ENCODE results near the gene LRRC45. TPM values are rescaled to one million over a fixed set of nuclear protein-coding genes. Genes with fewer than 3 reads are reported as not detected.
A peak's percentile ranks its signal among the peaks of the same experiment; 100 is the strongest.

The LRRC45 gene
- total and polyA plus RNA-seq, 3 experiments from 2014 or later = 10.1 to 27.6 (median 26.8) TPM

GRCh38 chr17:82029391-82029790 lies 6.3 kb downstream of the LRRC45 start:
- H3K36me3 Mint-ChIP-seq = no peaks in the 10 kb centered on the region
- no peaks in the 10 kb centered on the region for H3K9me3 ChIP-seq (ENCODE audit: low read length)
- no peaks in the 10 kb centered on the region for H3K9me3 Mint-ChIP-seq
- peaks cover 0 to 14% (median 4%) of the 10 kb centered on the region in 3 donors for H3K4me1 Mint-ChIP-seq
- ChIA-PET CTCF (interaction anchor here (0.8 to 4.3 kb wide), 13 partner anchors 9 to 207 kb away, joined by 3 to 59 read pairs (median 5); partner anchors contain the start of genes CCDC57 and DCXR), POLR2A (interaction anchor here (1.4 to 1.9 kb wide), 2 partner anchors 69 to 123 kb away, joined by 3 to 8 read pairs; partner anchors contain the start of gene FASN)
- H3K4me3 Mint-ChIP-seq = peak overlapping the region in 5 of 7 donors; percentile 37 to 72 (median 62)
- H3K4me1 ChIP-seq (ENCODE audit: insufficient read depth, low read length) = peaks cover 9% of the 10 kb centered on the region
- H3K27ac ChIP-seq (ENCODE audit: low read depth, low read length) = no peak overlapping the region
- no peak for DNase-seq
- H3K36me3 ChIP-seq (ENCODE audit: insufficient read depth, low read length) = no peaks in the 10 kb centered on the region
- no peaks in the 10 kb centered on the region for H3K27me3 ChIP-seq (ENCODE audit: insufficient read depth, low read length, poor library complexity, severe bottlenecking)
- H3K4me3 ChIP-seq (ENCODE audit: low read length) = no peak overlapping the region
- H3K27me3 Mint-ChIP-seq = peaks cover 0 to 4% of the 10 kb centered on the region in 2 donors
- no peak overlapping the region for H3K27ac Mint-ChIP-seq

GRCh38 chr17:82029990-82030469 lies 6.9 kb downstream of the LRRC45 start:
- H3K4me3 Mint-ChIP-seq = peak overlapping the region in 3 of 7 donors; percentile 62 to 94 (median 85)
- no peaks in the 10 kb centered on the region for H3K27me3 ChIP-seq (ENCODE audit: insufficient read depth, low read length, poor library complexity, severe bottlenecking)
- no peak for DNase-seq
- no peaks in the 10 kb centered on the region for H3K36me3 ChIP-seq (ENCODE audit: insufficient read depth, low read length)
- peak overlapping the region in 1 of 8 donors; percentile 71 for H3K27ac Mint-ChIP-seq
- ChIA-PET CTCF (interaction anchor here (0.7 to 4.3 kb wide), 33 partner anchors 8 to 519 kb away, joined by 3 to 59 read pairs (median 4); partner anchors contain the start of genes CCDC57, CENPX, DCXR and LRRC45), POLR2A (interaction anchor here (1.4 to 1.9 kb wide), 2 partner anchors 68 to 122 kb away, joined by 3 to 8 read pairs; partner anchors contain the start of gene FASN)
- peaks cover 7% of the 10 kb centered on the region for H3K4me1 ChIP-seq (ENCODE audit: insufficient read depth, low read length)
- H3K9me3 ChIP-seq (ENCODE audit: low read length) = no peaks in the 10 kb centered on the region
- peaks cover 2 to 15% (median 4%) of the 10 kb centered on the region in 3 donors for H3K4me1 Mint-ChIP-seq
- H3K4me3 ChIP-seq (ENCODE audit: low read length) = no peak overlapping the region
- H3K9me3 Mint-ChIP-seq = no peaks in the 10 kb centered on the region
- H3K36me3 Mint-ChIP-seq = no peaks in the 10 kb centered on the region
- H3K27me3 Mint-ChIP-seq = peaks cover 0 to 4% of the 10 kb centered on the region in 2 donors
- H3K27ac ChIP-seq (ENCODE audit: low read depth, low read length) = no peak overlapping the region

- H3K27ac ChIP-seq (ENCODE audit: low read depth, low read length) = peak overlapping the region; percentile 38
- peak overlapping the region; percentile 43 for H3K4me3 ChIP-seq (ENCODE audit: low read length)
These were observed 7.6 kb downstream of the LRRC45 start for GRCh38 chr17:82030470-82031302.

GRCh38 chr17:82031303-82031884 lies 8.3 kb downstream of the LRRC45 start, which contains the start of gene RAC3:
Gene RAC3, plus strand, starts transcription at chr17:82031678. Its CDS starts 84 bp downstream, at chr17:82031762.
- Mint-ChIP-seq H3K36me3 (peaks cover 0 to 4% (median 0%) of the 10 kb centered on the region in 3 donors), H3K27me3 (peaks cover 0 to 4% of the 10 kb centered on the region in 2 donors), H3K27ac (peak within 1 kb of the TSS in 3 of 8 donors; percentile 43 to 71 (median 51)), H3K4me1 (peaks cover 10 to 27% (median 11%) of the 10 kb centered on the region in 3 donors), H3K4me3 (peak within 1 kb of the TSS; percentile 80 to 94 (median 85)), H3K9me3 (no peaks in the 10 kb centered on the region)
- Histone ChIP-seq H3K36me3 (ENCODE audit: insufficient read depth, low read length) (no peaks in the 10 kb centered on the region), H3K27me3 (ENCODE audit: insufficient read depth, low read length, poor library complexity, severe bottlenecking) (no peaks in the 10 kb centered on the region), H3K4me3 (ENCODE audit: low read length) (peak within 1 kb of the TSS; percentile 43), H3K27ac (ENCODE audit: low read depth, low read length) (peak within 1 kb of the TSS; percentile 61), H3K9me3 (ENCODE audit: low read length) (no peaks in the 10 kb centered on the region), H3K4me1 (ENCODE audit: insufficient read depth, low read length) (peaks cover 13% of the 10 kb centered on the region)
- no peak for DNase-seq
- CTCF ChIA-PET = interaction anchor here (1.2 to 4.3 kb wide), 8 partner anchors 10 to 169 kb away, joined by 3 to 59 read pairs (median 8); partner anchors contain the start of genes CENPX and LRRC45
- POLR2A ChIA-PET = interaction anchor here (1.9 kb wide), 1 partner anchor 67 kb away, joined by 8 read pairs; the partner anchor contains the start of gene FASN

More at GRCh38 chr17:82030470-82031302, 7.6 kb downstream of the LRRC45 start:
- H3K27me3 ChIP-seq (ENCODE audit: insufficient read depth, low read length, poor library complexity, severe bottlenecking) = no peaks in the 10 kb centered on the region
- no peaks in the 10 kb centered on the region for H3K9me3 Mint-ChIP-seq
- ChIA-PET CTCF (interaction anchor here (0.6 to 4.3 kb wide), 38 partner anchors 8 to 519 kb away, joined by 3 to 59 read pairs (median 4); partner anchors contain the start of genes CCDC57, CENPX, DCXR and LRRC45), POLR2A (interaction anchor here (1.4 to 1.9 kb wide), 2 partner anchors 68 to 122 kb away, joined by 3 to 8 read pairs; partner anchors contain the start of gene FASN)
- H3K27me3 Mint-ChIP-seq = peaks cover 0 to 4% of the 10 kb centered on the region in 2 donors
- H3K4me3 Mint-ChIP-seq = peak overlapping the region; percentile 80 to 94 (median 85)
- H3K36me3 ChIP-seq (ENCODE audit: insufficient read depth, low read length) = no peaks in the 10 kb centered on the region
- peak; percentile 71 to 85 (median 78) for DNase-seq
- peaks cover 8 to 21% (median 10%) of the 10 kb centered on the region in 3 donors for H3K4me1 Mint-ChIP-seq
- peaks cover 0 to 4% (median 0%) of the 10 kb centered on the region in 3 donors for H3K36me3 Mint-ChIP-seq
- H3K9me3 ChIP-seq (ENCODE audit: low read length) = no peaks in the 10 kb centered on the region
- peaks cover 7% of the 10 kb centered on the region for H3K4me1 ChIP-seq (ENCODE audit: insufficient read depth, low read length)
- peak overlapping the region in 3 of 8 donors; percentile 43 to 71 (median 51) for H3K27ac Mint-ChIP-seq

GRCh38 chr17:82031885-82032627 lies 9.0 kb downstream of the LRRC45 start:
- Mint-ChIP-seq H3K4me3 (peak overlapping the region in 6 of 7 donors; percentile 17 to 60 (median 36)), H3K4me1 (peaks cover 10 to 30% (median 11%) of the 10 kb centered on the region in 3 donors), H3K36me3 (peaks cover 0 to 4% (median 0%) of the 10 kb centered on the region in 3 donors), H3K9me3 (no peaks in the 10 kb centered on the region), H3K27ac (no peak overlapping the region), H3K27me3 (peaks cover 0 to 4% of the 10 kb centered on the region in 2 donors)
- Histone ChIP-seq H3K9me3 (ENCODE audit: low read length) (no peaks in the 10 kb centered on the region), H3K27me3 (ENCODE audit: insufficient read depth, low read length, poor library complexity, severe bottlenecking) (no peaks in the 10 kb centered on the region), H3K4me1 (ENCODE audit: insufficient read depth, low read length) (peaks cover 19% of the 10 kb centered on the region), H3K4me3 (ENCODE audit: low read length) (no peak overlapping the region), H3K27ac (ENCODE audit: low read depth, low read length) (peak overlapping the region; percentile 61), H3K36me3 (ENCODE audit: insufficient read depth, low read length) (no peaks in the 10 kb centered on the region)
- POLR2A ChIA-PET = no interaction called here
- no peak for DNase-seq
- CTCF ChIA-PET = interaction anchor here (1.9 to 4.3 kb wide), 3 partner anchors 11 to 124 kb away, joined by 10 to 59 read pairs (median 23); partner anchors contain the start of genes CENPX and LRRC45

- Histone ChIP-seq H3K9me3 (ENCODE audit: low read length) (no peaks in the 10 kb centered on the region), H3K4me3 (ENCODE audit: low read length) (no peak overlapping the region), H3K27ac (ENCODE audit: low read depth, low read length) (no peak overlapping the region), H3K36me3 (ENCODE audit: insufficient read depth, low read length) (no peaks in the 10 kb centered on the region), H3K4me1 (ENCODE audit: insufficient read depth, low read length) (peaks cover 23% of the 10 kb centered on the region), H3K27me3 (ENCODE audit: insufficient read depth, low read length, poor library complexity, severe bottlenecking) (no peaks in the 10 kb centered on the region)
- H3K27ac Mint-ChIP-seq = peak overlapping the region in 1 of 8 donors; percentile 72
- no peaks in the 10 kb centered on the region for H3K9me3 Mint-ChIP-seq
- peak overlapping the region in 2 of 7 donors; percentile 40 to 60 for H3K4me3 Mint-ChIP-seq
- DNase-seq = no peak
- H3K36me3 Mint-ChIP-seq = peaks cover 0 to 5% (median 0%) of the 10 kb centered on the region in 3 donors
- H3K27me3 Mint-ChIP-seq = peaks cover 0 to 4% of the 10 kb centered on the region in 2 donors
- ChIA-PET CTCF (no interaction called here), POLR2A (no interaction called here)
- H3K4me1 Mint-ChIP-seq = peaks cover 16 to 38% (median 17%) of the 10 kb centered on the region in 3 donors
These were observed 10.4 kb downstream of the LRRC45 start for GRCh38 chr17:82033359-82034085.

All from CD8-positive, alpha-beta memory T cell (primary cell).